ENCODE data around the gene VSIG2.

The VSIG2 gene

DNA sequence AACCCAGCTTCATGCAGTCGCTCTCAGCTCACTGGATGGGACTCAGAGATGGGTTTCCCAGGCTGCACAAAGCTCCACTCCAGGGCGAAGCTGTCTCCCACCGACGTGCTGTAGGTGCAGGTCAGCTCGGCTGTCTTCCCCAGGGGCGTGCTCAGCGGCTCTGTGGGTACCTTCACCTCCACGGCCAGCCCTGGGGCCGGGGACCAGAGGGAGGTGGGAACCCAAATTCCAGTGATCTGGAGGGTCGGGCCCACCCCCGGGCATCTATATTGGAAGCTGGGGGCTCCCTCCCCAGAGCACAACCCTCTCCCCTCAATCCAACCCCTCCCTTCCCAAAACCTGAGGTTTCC is 689 bp downstream of the VSIG2 start:
- Histone ChIP-seq H4K20me1 (ENCODE audit: insufficient read depth, low read length) (no peaks in the 10 kb centered on the region), H3K4me2 (ENCODE audit: low read length) (no peak overlapping the region), H3K4me3 (ENCODE audit: low read length) (no peak overlapping the region), H3K79me2 (ENCODE audit: low read length) (no peaks in the 10 kb centered on the region), H3K9me3 (ENCODE audit: insufficient read depth, low read length) (no peaks in the 10 kb centered on the region), H2AFZ (ENCODE audit: low read depth, low read length) (no peak overlapping the region), H3K36me3 (replicated peaks; ENCODE audit: low read depth, low read length) (no peaks in the 10 kb centered on the region), H3K27me3 (ENCODE audit: low read depth, low read length) (no peaks in the 10 kb centered on the region), H3K27ac (ENCODE audit: low read length) (no peak overlapping the region), H3K9ac (ENCODE audit: low read length) (no peak overlapping the region), H3K4me1 (ENCODE audit: low read length) (peaks cover 24% of the 10 kb centered on the region)
- no peak for TF ChIP-seq EZH2phosphoT487 (IDR thresholded peaks at IDR 0.05; ENCODE audit: low read depth)
- TF ChIP-seq, protein P1, sequence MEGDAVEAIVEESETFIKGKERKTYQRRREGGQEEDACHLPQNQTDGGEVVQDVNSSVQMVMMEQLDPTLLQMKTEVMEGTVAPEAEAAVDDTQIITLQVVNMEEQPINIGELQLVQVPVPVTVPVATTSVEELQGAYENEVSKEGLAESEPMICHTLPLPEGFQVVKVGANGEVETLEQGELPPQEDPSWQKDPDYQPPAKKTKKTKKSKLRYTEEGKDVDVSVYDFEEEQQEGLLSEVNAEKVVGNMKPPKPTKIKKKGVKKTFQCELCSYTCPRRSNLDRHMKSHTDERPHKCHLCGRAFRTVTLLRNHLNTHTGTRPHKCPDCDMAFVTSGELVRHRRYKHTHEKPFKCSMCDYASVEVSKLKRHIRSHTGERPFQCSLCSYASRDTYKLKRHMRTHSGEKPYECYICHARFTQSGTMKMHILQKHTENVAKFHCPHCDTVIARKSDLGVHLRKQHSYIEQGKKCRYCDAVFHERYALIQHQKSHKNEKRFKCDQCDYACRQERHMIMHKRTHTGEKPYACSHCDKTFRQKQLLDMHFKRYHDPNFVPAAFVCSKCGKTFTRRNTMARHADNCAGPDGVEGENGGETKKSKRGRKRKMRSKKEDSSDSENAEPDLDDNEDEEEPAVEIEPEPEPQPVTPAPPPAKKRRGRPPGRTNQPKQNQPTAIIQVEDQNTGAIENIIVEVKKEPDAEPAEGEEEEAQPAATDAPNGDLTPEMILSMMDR (IDR thresholded peaks at IDR 0.05; ENCODE audit: low read depth, low read length) = no peak

DNA sequence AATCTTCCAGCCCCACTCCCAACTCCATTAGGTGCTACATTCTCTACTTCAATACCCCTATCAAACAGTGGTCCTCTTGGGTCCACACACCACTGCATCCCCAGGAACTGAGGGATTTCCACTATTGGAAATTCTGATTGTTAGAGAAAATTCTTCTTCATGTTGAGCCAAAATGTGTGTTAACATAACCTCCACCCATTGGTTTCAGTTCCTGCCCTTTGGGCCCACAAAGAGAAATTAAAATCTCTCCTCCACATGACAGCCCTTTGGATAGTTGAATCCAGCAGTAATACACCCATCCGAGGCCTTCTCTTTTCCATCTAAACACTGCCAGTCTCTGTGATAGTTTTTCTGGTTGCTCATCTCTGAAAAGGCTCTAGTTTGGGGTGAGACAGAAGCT is 2.1 kb downstream of the VSIG2 start:
- Histone ChIP-seq H3K9ac (ENCODE audit: low read length) (no peak overlapping the region), H2AFZ (ENCODE audit: low read depth, low read length) (peak overlapping the region; percentile 36; the same call in 1 of the 2 replicates), H3K9me3 (ENCODE audit: insufficient read depth, low read length) (no peaks in the 10 kb centered on the region), H3K27me3 (ENCODE audit: low read depth, low read length) (no peaks in the 10 kb centered on the region), H3K4me2 (ENCODE audit: low read length) (peak overlapping the region; percentile 27), H3K27ac (ENCODE audit: low read length) (no peak overlapping the region), H3K4me1 (ENCODE audit: low read length) (peaks cover 27% of the 10 kb centered on the region), H3K79me2 (ENCODE audit: low read length) (no peaks in the 10 kb centered on the region), H3K4me3 (ENCODE audit: low read length) (no peak overlapping the region), H4K20me1 (ENCODE audit: insufficient read depth, low read length) (no peaks in the 10 kb centered on the region), H3K36me3 (replicated peaks; ENCODE audit: low read depth, low read length) (no peaks in the 10 kb centered on the region)
- TF ChIP-seq, protein P1 (IDR thresholded peaks at IDR 0.05; ENCODE audit: low read depth, low read length) = no peak
- no peak for TF ChIP-seq EZH2phosphoT487 (IDR thresholded peaks at IDR 0.05; ENCODE audit: low read depth)

DNA sequence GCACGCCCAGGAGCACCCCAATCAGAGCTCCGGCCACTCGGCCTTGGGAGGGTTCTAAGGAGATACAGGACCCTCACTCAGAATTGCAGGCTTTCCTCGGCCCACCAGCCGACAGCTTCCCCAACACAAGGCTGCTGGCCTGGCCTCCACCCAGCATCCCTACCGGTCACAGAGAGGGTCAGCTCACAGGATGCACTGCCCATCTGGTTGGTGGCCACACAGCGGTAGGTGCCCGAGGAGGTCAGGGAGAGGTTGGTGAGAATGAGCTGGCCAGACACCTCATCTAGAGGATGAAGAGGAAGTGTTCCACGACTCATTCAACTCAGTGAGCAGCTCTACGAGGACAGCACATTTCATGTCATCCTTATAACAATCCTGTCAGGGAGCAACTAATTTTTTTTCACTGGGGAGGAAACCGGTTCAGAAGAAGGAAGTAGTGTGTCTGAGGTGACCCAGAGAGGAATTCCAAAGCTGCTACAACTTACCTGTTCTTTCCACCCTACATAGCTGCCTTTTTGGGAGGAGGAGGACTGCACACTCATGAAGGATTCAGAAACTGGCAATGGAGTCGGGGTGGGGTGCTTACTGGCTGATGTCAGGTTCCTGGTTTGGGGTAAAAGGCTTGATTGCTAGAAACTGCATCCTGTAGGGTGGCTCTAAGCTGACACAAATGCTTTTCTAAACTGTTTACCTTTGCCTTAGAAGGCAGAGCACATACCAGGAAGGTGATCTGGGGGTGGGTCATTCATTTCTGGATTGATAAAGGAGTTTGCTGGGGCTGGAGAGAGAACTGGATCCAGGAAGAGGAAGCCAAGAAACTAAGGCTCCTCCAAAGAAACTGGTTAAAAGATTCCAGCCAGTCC is 3.3 kb downstream of the VSIG2 start:
- no peaks in the 10 kb centered on the region for H3K27me3 ChIP-seq (ENCODE audit: low read depth, low read length)
- no peak overlapping the region for H3K4me2 ChIP-seq (ENCODE audit: low read length)
- H3K79me2 ChIP-seq (ENCODE audit: low read length) = no peaks in the 10 kb centered on the region
- H2AFZ ChIP-seq (ENCODE audit: low read depth, low read length) = no peak overlapping the region
- H3K36me3 ChIP-seq (replicated peaks; ENCODE audit: low read depth, low read length) = no peaks in the 10 kb centered on the region
- no peak for TF ChIP-seq EZH2phosphoT487 (IDR thresholded peaks at IDR 0.05; ENCODE audit: low read depth)
- TF ChIP-seq, protein P1 (IDR thresholded peaks at IDR 0.05; ENCODE audit: low read depth, low read length) = no peak
- H4K20me1 ChIP-seq (ENCODE audit: insufficient read depth, low read length) = no peaks in the 10 kb centered on the region
- H3K4me3 ChIP-seq (ENCODE audit: low read length) = no peak overlapping the region
- H3K9ac ChIP-seq (ENCODE audit: low read length) = no peak overlapping the region
- peaks cover 27% of the 10 kb centered on the region for H3K4me1 ChIP-seq (ENCODE audit: low read length)
- no peak overlapping the region for H3K27ac ChIP-seq (ENCODE audit: low read length)
- no peaks in the 10 kb centered on the region for H3K9me3 ChIP-seq (ENCODE audit: insufficient read depth, low read length)

DNA sequence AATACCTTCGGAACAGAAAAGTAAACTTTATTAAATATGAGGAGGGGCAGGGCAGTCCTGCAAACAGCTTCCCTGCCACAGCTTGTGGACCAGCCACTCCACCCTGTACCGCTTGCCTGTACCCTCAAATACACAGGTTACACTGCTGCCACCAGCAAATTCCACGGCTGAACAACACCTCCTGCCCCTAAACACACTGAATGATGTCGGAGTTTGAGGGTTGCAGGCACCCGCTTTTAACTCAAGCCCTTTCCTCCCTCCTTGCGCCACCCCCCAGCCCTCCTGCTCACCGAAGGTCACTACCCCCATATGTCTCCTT is 4.0 kb downstream of the VSIG2 start:
- Histone ChIP-seq H3K27me3 (ENCODE audit: low read depth, low read length) (no peaks in the 10 kb centered on the region), H3K9ac (ENCODE audit: low read length) (no peak overlapping the region), H3K27ac (ENCODE audit: low read length) (no peak overlapping the region), H3K4me1 (ENCODE audit: low read length) (peaks cover 27% of the 10 kb centered on the region), H3K4me3 (ENCODE audit: low read length) (no peak overlapping the region), H3K36me3 (replicated peaks; ENCODE audit: low read depth, low read length) (no peaks in the 10 kb centered on the region), H3K79me2 (ENCODE audit: low read length) (no peaks in the 10 kb centered on the region), H4K20me1 (ENCODE audit: insufficient read depth, low read length) (no peaks in the 10 kb centered on the region), H3K9me3 (ENCODE audit: insufficient read depth, low read length) (no peaks in the 10 kb centered on the region), H2AFZ (ENCODE audit: low read depth, low read length) (no peak overlapping the region), H3K4me2 (ENCODE audit: low read length) (no peak overlapping the region)
- TF ChIP-seq EZH2phosphoT487 (IDR thresholded peaks at IDR 0.05; ENCODE audit: low read depth) = no peak
- TF ChIP-seq, protein P1 (IDR thresholded peaks at IDR 0.05; ENCODE audit: low read depth, low read length) = no peak
